Activated CD8-positive, alpha-beta memory T cell treated with anti-CD3 and anti-CD28 coated beads for 4 hours (primary cell): ENCODE results near the gene ADH6.
"Not testable (repeated sequence)": the region's sequence is repeated elsewhere in the genome, so short reads cannot be mapped to it uniquely, and the experiment has no call there.

Experiments used
- DNase-seq, 2 donors: peaks; one replicate each; pipeline ENCODE4 v3.0.0-alpha.2; 2020; ENCODE audit warnings: low read depth in 2 of 2

The ADH6 gene

DNA sequence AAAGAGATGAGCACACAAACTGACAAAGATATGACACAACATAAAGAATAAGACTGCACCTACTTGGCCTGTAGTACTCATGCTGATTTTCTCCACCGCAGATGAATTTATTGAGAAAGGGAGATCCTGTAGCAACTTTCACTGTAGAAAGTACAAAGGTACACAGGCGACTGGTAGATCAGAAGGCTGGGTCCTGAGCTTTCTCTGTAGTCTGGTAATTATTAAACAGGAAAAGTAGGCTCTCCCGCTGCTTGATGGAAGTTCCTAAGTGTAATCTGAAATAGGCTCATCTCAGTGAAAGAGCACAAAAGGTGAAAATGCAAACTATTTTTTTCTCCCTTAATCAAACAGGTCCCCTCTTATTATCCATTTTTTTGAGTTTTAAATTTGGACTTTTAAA is at the start of gene ADH6:
TSS of gene ADH6 (minus strand) at position 175 of the 400 bp plus-strand sequence. CDS start at position 81, 94 bp downstream.
- DNase-seq = no peak

DNA sequence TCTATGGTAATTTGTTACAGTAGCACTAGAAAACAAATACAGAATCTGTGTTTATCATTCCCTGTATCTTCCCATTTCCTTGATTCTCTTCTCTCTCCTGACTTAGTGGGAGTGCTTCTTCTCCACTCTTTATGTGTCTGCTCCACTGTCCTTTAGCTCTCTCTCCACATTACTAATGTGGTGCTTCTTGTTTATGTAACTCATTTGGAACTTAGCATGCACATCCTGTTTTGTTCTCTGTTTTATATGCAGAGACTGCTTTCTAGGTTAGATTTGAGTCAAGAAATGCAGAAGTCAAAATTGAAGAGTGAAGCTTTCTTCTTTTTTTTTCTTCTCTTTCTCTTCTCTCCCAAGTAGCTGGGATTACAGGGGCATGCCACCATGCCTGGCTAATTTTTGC is 45.9 kb upstream of the ADH6 start:
- DNase-seq = no peak

DNA sequence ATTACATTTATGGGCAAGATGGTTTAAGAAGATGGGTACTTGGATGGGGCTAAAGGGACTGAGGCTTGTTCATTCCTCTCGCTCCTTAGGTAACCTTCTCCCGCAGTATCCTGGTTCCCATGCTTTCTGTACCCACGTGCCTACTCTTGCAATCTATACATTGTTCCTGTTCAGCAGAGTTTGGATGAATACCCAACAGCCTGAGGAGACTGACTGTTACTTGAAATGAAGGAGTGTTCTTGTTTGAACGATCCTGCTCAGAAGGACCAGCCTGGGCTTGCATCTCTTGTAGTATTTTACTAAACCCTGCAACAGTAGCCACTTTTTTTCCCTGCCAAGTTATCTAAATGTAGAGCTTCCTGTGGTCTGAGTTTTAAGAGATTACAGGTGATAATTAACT is 33.7 kb upstream of the ADH6 start:
- no peak for DNase-seq

DNA sequence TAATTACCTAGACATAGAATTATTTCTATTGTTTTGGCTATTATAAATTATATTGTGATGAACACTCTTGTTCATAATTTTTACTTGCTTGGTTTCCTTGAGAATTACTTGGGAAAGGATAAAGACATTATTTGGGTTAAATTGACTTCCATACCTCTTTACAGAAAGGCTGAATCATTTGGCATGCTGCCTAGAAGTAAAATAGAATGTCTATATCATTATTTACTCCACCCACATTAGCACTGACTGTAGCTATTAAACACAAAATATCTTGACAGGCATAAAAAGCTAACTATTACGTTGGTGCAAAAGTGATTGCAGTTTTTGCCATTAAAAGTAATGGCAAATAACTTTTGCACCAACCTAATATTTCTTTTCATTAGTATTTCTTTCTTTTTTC is 29.7 kb upstream of the ADH6 start:
- DNase-seq = no peak

DNA sequence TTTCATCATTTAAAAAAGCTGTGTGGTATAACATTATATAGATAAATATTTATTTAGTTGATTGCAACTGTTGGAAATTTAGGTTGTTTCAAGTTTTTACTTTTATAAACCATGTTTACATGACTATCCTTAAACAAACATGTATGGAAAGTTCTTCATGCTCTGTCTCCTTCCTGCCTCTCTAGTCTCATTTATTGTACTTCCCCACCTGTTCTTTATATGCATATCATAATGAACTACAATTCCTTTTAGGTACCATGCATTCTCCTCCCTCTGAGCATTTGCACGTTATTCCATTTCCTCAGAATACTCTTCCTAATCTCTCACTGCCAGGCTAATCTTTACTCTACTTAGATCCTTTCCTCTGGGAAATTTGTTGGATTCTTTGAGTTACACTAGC is 16.9 kb upstream of the ADH6 start:
- DNase-seq = no peak

DNA sequence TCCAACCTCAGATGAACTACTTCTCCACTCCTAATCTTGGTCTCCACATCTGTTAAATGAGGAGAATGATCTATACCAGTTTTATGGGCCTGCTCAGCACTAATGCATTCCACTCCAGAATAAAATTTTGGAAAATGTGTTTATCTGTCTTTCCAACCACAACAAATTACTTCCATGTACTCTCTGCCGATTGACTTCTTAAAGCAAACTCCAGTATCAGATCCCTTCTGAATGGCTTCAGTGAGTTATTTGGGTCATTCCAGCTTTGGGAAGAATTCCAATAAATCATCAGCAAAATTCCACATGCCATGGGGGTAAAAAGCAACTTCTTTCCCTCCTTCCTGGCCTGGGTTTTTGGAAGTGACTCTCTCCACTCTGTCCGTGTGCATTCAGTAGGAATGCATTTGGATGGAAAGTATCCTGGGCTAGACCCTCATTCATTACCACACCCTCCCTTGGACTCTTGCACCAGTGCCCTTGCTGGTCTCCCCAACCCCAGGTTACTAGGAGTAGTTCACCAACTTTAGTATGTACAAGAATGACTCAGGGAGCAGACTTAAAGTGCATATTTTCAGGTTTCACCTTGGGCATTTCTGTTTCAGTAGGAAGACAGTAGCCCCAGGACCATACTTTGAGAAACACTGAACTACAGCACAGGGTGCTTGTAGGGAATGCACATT is 15.4 kb upstream of the ADH6 start:
- DNase-seq = no peak

DNA sequence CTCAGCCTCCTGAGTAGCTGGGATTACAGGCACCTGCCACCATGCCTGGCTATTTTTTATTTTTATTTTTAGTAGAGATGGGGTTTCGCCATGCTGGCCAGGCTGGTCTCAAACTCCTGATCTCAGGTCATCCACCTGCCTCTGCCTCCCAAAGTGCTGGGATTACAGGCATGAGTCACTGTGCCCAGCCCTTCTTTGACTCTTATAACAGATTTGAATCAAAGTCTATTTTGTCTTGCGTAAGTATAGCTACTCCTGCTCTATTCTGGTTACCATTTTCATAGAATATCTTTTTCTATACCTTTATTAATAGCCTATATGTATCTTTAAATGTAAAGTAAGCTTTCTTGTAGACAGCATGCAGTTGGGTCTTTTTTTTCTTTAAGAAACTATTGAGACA is 14.4 kb upstream of the ADH6 start:
- DNase-seq = not testable (repeated sequence)

DNA sequence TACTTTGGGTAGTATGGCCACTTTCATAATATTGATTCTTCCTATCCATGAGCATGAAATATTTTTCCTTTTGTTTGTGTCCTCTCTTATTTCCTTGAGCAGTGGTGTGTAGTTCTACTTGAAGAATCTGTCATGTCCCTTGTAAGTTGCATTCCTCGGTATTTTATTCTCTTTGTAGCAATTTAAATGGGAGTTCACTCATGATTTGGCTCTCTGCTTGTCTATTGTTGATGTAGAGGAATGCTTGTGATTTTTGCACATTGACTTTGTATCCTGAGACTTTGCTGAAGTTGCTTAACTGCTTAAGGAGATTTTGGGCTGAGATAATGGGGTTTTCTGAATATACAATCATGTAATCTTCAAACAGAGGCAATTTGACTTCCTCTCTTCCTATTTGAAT is 9.7 kb upstream of the ADH6 start:
- not testable (repeated sequence) for DNase-seq

DNA sequence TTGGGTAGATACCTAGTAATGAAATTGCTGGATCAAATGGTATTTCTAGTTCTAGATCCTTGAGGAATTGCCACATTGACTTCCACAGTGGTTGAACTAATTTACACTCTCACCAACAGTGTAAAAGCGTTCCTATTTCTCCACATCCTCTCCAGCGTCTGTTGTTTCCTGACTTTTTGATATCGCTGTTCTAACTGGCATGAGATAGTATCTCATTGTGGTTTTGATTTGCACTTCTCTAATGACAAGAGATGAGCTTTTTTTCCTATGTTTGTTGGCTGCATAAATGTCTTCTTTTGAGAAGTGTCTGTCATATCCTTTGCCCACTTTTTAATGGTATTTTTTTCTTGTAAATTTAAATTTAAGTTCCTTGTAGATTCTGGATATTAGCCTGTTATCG is 8.6 kb upstream of the ADH6 start:
- not testable (repeated sequence) for DNase-seq

DNA sequence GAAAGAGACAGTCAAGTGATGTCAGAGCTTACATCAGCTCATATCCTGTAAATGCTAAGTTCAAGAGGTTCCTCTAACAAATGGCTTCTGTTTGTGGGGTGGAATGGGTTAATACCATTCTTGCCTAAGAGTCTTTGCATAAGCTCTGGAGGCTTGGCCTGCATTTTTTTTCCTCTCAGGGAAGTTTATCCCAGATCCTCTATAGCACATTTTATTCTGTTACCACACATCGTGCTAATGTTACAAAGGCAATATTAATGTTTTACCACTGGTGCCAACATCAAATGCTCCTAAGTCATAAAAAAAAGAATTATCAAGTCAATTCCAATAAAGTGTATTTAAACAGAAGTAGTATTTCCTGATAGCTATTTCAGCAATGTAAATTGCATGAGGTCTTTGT is 2.9 kb upstream of the ADH6 start:
- no peak for DNase-seq

DNA sequence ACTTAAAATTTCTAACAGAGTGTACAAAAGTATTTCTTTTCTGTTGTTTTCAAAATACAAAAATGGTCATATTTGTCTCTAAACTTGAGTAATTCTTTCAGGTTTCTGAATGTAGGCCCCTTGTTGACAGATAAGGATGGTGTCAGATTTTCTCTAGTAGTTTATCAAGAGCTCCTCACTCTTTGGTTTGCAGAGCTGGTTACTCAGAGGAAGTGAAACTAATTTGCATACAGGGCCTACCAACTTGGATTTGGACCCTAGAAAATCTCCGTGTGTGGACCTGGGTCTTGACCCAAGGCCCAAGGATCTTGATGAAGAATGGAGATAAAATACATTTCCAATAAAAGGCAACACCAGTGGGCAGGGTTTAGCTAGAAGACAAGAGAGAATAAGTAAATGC is 433 bp upstream of the ADH6 start:
- no peak for DNase-seq

DNA sequence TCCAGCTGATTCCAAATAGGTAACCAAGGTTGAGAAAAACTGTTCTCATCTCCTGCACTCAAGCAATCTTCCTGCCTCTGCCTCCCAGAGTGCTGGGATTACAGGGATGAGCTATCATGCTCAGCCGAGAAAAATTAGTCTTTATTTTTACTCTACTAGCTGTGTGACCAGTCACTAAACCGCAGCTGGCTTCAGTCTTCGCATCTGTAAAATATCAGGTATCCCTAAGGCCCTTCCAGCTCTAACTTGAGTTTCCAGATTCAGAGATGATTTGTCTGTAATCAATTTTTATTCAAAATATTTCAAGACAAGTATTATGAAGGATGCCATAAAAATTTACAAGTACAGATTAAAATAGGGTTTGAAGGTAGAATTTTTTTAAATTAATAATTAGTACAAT is 3.5 kb downstream of the ADH6 start:
- no peak for DNase-seq

DNA sequence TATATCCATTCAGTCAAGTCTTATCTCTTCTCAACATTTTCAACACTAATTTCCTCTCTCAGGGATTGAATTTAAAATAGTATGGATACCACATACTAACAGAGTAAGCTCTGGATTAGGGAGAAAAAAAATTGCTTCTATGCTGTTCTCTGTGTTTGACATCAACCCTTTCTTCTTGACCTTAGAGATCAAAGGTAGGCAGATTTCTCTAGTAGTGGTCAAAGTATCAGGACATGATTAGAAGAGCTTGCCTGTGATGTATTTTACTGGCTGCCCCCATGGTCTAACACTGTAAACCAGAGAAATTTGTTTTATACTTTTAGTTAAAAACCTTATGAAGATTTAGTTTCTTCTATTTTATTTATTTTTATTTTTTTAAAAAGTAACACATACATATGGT is 8.3 kb downstream of the ADH6 start:
- no peak for DNase-seq

DNA sequence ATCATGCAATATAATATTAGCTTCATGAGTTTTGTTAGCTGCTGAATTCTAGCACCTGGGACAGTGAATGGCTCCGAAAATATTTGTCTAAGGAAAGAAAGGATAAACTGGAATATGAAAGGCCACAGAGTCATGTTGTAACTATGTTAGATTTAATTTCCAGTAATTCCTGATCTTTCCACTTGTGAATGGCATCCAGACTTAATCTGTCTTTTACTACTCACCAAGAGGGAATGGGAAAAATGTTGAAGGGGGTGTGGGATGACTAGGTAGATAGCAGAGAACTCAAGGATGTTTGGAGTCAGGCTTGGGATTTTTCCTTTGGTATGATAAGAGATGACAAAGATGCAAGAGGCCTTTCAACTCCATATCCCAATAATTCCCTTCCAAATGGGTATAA is 9.4 kb downstream of the ADH6 start:
- no peak for DNase-seq

DNA sequence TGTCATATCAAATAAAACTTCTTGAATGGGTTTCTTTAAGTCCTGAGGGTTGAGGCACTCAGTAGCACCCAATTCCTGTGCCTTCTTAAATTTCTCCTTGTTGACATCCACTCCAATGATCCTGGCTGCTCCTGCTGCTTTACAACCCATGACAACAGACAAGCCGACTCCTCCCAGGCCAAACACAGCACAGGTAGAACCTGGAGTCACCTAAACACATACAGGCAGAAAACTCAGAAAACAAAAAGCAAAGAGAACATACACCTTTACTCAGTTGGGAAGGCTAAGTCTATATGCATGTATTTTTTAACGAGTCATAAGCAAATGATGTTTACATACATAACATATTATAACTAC is 10.3 kb downstream of the ADH6 start:
- DNase-seq = no peak

DNA sequence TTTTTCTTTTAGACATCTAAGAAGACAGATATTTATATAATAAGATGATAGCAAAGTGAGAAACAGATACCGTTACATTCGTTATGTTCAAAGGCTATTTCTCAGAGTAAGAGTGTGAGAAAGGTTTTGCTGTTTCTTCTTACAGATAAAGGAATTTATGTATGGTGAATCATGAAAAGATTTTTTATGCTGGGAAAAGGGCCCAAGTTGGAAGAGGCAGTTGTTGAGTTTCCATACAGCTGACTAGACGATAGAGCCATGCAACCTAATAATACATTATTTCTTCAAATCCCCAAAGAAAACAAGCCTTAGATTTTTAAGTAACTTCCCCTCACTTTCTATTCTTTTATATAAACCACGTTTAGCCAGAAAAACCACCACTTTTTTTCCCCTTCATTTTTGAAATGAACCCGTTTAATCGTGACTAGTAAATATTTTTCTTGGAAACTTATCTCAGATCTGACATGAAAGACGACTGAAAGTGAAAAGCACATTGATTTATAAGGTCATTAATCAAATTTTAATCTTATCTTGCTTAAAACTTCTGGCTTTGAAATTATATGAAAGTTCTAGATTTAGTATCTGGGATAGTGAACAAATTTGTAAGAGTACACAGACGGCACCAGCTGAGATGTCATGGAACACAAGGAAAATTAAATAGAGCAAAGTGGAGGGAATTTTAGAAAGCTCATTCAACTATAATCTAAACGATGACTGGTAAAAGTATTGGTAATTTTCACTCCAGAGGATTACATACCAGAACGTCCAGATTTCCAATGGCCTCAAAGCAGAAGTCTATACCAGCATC is 10.9 kb downstream of the ADH6 start:
- no peak for DNase-seq

DNA sequence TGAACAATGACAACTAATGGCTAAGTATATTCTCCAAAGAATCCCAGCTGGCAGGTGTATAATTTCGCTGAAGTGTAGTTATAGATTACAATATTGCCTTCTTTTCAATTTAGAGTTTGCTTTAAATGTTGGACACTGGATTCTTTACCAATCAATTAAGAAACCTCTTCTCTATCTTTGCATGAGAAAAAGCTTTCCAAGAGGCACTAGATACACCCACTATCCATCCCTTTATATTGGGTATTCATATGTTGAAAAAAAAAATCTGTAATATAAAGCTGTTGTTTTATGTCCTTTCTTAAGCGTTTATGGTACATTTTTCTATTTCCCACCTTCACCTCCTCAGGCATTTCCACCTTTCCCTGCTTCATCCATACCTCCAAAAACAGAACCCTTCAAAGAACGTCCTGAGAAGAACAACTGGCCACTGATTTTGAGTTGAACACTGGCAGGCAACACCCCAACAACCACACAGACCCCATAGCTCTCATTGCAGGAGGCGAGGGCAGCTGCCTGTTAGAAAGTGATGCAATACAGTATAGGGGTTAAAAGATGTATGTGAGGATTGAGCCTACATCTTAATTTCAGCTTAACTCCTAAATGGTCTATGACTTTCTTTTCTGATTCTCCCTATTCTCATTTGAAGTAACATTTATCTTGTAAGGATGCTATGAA is 11.8 kb downstream of the ADH6 start:
- DNase-seq = no peak

DNA sequence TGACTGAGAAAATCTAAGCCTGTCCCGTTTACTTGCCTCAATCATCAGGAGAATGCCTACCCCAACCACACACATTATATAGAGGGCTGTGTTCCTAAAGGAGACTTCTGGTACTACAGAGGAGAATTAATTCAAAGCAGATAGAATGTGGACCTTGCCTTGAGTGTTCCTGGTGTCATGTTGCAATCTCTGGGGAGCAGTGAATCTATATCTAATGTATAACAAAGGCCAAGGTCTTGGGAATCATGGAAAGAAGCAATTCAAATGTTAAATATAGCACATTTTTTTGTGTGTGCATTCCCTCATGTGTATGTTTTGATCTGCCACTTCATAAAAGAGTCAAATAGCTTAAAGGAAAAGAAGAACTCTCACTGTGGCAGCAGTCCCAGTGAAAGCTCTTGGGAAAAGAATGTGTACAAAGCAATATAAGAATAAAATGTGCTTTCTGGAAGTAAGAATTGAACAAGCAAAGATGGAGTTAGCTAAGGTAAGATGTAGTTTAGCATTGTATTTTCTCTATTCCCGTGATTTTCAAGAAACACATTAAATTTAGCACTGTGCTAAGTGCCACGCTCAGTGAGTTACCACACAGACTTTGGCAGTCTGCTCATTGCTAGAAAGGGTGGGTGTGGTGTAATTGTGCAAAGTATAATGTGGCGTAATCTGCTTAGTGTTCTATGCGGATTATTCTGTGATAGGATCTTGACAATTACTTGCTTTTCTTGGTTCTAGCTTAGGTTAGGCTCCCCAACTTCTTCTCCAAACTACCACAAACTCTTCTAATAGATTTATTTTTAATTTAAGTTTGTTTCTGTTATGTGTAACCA is 13.7 kb downstream of the ADH6 start:
- no peak for DNase-seq

DNA sequence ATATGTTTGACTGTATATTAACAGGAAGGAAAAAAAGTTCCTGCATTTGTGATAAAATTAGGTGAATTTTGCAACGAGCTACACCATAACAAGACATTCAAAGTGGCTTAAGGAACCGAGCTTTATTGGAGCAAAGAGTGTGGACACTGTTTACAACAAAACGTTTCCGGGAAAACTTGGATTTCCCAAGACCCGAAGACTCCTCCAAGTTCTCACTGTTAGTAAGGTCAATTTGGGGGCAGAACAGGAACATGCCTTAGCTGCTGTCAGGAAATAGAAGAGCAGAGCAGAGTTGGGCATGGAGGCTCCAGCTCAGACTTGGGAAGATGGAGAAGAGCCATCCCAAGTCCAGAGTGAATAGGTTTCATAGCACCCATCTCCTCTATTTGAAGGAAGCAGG is 16.5 kb downstream of the ADH6 start:
- DNase-seq = no peak

DNA sequence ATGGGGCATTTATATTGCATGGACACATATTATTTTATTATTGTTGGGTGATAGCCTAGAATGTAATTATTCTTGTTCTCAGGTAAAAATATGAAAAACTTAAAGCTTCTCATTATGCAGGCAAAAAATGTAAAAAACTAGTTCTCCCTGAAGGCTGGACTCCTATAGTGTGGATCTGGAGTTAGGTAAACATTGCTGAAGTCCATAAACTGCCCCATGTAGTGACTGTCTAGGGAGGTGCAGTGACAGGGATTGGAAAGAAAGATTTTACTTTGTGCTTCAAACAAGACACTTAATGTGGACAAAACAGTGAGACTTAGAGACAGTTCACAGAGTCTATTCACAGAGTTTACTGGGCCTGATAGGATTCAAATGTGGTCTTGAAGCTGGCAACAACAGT is 17.0 kb downstream of the ADH6 start:
- DNase-seq = no peak

DNA sequence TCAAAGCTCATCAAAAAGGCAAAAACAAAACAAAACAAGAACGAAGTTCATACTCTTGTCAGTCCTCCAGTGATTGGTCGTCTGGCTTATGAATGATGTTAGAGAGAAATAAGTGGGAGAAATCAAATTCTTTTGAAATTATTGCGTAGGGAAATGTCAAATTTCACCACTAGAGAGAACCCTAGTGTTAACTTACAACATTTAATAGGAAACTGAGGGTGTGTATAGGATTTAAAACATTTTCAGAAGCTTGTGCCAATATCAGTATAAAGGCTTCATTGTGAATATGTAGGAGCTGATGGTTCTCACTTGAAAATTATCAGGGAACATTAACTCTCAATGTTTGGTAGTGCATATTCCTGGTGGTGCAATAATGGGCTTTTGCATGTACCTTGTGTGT is 17.4 kb downstream of the ADH6 start:
- DNase-seq = no peak

DNA sequence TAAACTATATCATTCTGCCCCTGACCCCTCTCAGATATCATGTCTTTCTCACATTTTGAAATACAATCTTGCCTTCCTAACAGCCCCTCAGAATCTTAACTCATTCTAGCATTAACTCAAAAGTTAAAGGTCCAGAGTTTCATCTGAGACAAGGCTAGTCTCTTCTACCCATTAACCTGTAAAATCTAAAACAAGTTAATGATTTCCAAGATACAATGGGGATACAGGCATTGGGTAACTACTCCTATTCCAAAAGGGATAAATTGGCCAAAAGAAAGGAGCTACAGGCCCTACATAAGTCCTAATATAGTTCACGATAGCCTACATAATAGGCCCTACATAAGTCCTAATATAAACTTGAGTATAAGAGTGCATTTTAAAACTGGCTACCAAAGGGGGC is 18.9 kb downstream of the ADH6 start:
- DNase-seq = no peak
